ENCODE measurements around the gene MDM2. TPM values are rescaled to one million over a fixed set of nuclear protein-coding genes. Genes with fewer than 3 reads are reported as not detected.

MDM2 gene
- total and polyA plus RNA-seq, 9 of the 15 experiments (the other 6 are each of a cell fraction or from before 2014, with no cell fraction given) = 13.6 to 100 (median 49.0) TPM

DNA sequence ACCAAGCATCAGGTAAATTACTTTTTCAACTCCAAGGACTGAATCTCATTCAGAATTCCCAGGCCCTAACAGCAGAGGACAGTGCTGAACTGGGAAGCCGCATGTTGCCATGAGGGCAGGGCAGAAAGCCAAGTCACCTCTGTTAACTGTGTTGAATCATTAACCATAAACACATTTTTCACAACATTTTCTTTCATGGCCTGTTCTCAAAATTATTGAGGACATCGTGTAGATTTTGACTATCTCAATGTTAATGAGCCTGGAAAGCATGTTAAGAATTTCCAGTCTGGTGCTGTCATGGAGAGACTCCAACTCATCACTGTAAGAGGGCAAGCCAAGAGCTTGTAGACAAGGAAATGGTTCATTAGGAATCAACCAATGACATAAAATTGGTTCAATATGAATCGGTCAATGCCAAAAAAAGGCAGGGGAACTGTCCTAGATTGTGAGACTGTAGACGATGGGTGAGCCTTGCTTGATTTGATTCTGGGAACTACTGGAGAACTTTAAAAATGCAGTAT is 91.3 kb downstream of the MDM2 start:
- ChIA-PET POLR2A (interaction anchor here (1.2 kb wide), 1 partner anchor 8 kb away, joined by 3 read pairs; no protein-coding TSS in a partner anchor), CTCF (ENCODE audit: low intra/inter-chr PET ratio) (interaction anchor here (0.5 kb wide), 1 partner anchor 1543 kb away, joined by 4 read pairs; no protein-coding TSS in a partner anchor)
- Histone ChIP-seq H3K9me1 (ENCODE audit: control insufficient read depth, insufficient read depth, low read length) (no peaks in the 10 kb centered on the region), H3K4me3 (no peak overlapping the region), H2AFZ (ENCODE audit: low read depth, low read length) (no peak overlapping the region), H3K9ac (ENCODE audit: insufficient read depth in 1 of 2, low read depth in 2 of 2, low read length in 2 of 2) (no peak overlapping the region), H3K4me2 (ENCODE audit: insufficient read depth, low read length) (no peak overlapping the region), H3K36me3 (ENCODE audit: control insufficient read depth, insufficient read depth, low read length) (no peaks in the 10 kb centered on the region), H3K27me3 (ENCODE audit: control insufficient read depth in 2 of 2, insufficient read depth in 2 of 2, low read length in 2 of 2) (peaks cover 8 to 12% of the 10 kb centered on the region in 2 experiments; a peak in 4 of 5 replicates), H3K79me2 (ENCODE audit: control insufficient read depth, insufficient read depth, low read length) (no peaks in the 10 kb centered on the region), H3K27ac (ENCODE audit: extremely low read depth, low read depth, low read length) (no peak overlapping the region), H3K4me1 (replicated peaks in 1 of 2; ENCODE audit: control insufficient read depth in 2 of 2, insufficient read depth in 2 of 2, low read length in 2 of 2) (no peaks in the 10 kb centered on the region), H4K20me1 (replicated peaks; ENCODE audit: control insufficient read depth, insufficient read depth, low read length) (no peaks in the 10 kb centered on the region; the same call in 1 of the 2 replicates), H3K9me3 (replicated peaks; ENCODE audit: control insufficient read depth, insufficient read depth, low read depth, low read length) (no peaks in the 10 kb centered on the region)
- in situ Hi-C loops (cut with MboI) = no loop called here
- DNase-seq (ENCODE audit: extremely low read depth in 1 of 4, low spot score in 3 of 4) = no peak
- TF ChIP-seq, protein P1, sequence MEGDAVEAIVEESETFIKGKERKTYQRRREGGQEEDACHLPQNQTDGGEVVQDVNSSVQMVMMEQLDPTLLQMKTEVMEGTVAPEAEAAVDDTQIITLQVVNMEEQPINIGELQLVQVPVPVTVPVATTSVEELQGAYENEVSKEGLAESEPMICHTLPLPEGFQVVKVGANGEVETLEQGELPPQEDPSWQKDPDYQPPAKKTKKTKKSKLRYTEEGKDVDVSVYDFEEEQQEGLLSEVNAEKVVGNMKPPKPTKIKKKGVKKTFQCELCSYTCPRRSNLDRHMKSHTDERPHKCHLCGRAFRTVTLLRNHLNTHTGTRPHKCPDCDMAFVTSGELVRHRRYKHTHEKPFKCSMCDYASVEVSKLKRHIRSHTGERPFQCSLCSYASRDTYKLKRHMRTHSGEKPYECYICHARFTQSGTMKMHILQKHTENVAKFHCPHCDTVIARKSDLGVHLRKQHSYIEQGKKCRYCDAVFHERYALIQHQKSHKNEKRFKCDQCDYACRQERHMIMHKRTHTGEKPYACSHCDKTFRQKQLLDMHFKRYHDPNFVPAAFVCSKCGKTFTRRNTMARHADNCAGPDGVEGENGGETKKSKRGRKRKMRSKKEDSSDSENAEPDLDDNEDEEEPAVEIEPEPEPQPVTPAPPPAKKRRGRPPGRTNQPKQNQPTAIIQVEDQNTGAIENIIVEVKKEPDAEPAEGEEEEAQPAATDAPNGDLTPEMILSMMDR (IDR thresholded peaks at IDR 0.05 in 2 of 3, conservative IDR thresholded peaks at IDR 0.05 in 1 of 3; ENCODE audit: insufficient read depth in 2 of 3, low read depth in 1 of 3, low read length in 3 of 3) = peak in 2 of 3 experiments; percentile 10 to 29; a peak in 1 of 6 replicates
- TF ChIP-seq TAF1 (IDR thresholded peaks at IDR 0.05; ENCODE audit: control insufficient read depth, extremely low read depth, insufficient read depth, low read length, severe bottlenecking) (no peak), RAD21 (CRISPR knock-in tag; conservative IDR thresholded peaks at IDR 0.05 in 1 of 2, IDR thresholded peaks at IDR 0.05 in 1 of 2) (peak; percentile 16 to 41; a peak in 2 of 4 replicates), NFIC (IDR thresholded peaks at IDR 0.05) (peak; percentile 45)
- intact Hi-C loops (cut with micrococcal nuclease) = no loop called here
- ATAC-seq = no peak
- FAIRE-seq = no peak
- 0% methylated on average over 4 of the region's 4 CpGs for WGBS (ENCODE audit: insufficient coverage, low coverage, missing lambda C conversion rate)
- BruUV-seq (replicated peaks) = no TSS peak

Data from K562 (cell line).